PC-3 (cell line): ENCODE results near the gene ADGRF3.

Experiments
- CTCF ChIP-seq: fragments of 300-600 bp; sonication (generic); conservative IDR thresholded peaks from 2 replicates; pipeline ENCODE4 v1.5.1; 2017; ENCODE audit warnings: antibody characterized with exemption, low read depth, mild to moderate bottlenecking, low read length
- EZH2 ChIP-seq: fragments of 300-600 bp; sonication (generic); IDR thresholded peaks from one replicate; pipeline ENCODE4 v1.6.1; 2017; ENCODE audit warnings: antibody characterized with exemption, mild to moderate bottlenecking, low read length; ENCODE audit not compliant: unreplicated experiment
- EZH2phosphoT487 ChIP-seq: fragments of 300-600 bp; sonication (generic); IDR thresholded peaks from 2 replicates; pipeline ENCODE4 v1.6.1; 2018; ENCODE audit warnings: mild to moderate bottlenecking, antibody characterized with exemption, low read length, borderline replicate concordance

- TF ChIP-seq EZH2: no peak
- no peak for TF ChIP-seq CTCF
- no peak for TF ChIP-seq EZH2phosphoT487
These were observed 30.2 kb upstream of the ADGRF3 start for GRCh38 chr2:26376799-26377198.
